Astrocyte of the spinal cord (primary cell): ENCODE results near the gene DCAF12.

Experiments used
- DNase-seq: peaks from one replicate; pipeline ENCODE4 v3.0.0; 2011; ENCODE audit warnings: low read depth, low spot score
- H3K4me3 ChIP-seq: 2 replicates; pipeline ENCODE4 v1.5.1; 2011; ENCODE audit warnings: low read depth, mild to moderate bottlenecking, low read length, moderate library complexity
- in situ Hi-C: cut with HindIII; loops from 2 replicates; pipeline ENCODE4 v1.10.0; 2017; ENCODE audit warnings: low sequenced_read_pairs
- TF ChIP-seq, protein P1 (sequence below): IDR thresholded peaks from 2 replicates; pipeline ENCODE4 v1.5.1; 2012; ENCODE audit warnings: low read depth, mild to moderate bottlenecking, low read length, inconsistent platforms

DCAF12 gene

DNA sequence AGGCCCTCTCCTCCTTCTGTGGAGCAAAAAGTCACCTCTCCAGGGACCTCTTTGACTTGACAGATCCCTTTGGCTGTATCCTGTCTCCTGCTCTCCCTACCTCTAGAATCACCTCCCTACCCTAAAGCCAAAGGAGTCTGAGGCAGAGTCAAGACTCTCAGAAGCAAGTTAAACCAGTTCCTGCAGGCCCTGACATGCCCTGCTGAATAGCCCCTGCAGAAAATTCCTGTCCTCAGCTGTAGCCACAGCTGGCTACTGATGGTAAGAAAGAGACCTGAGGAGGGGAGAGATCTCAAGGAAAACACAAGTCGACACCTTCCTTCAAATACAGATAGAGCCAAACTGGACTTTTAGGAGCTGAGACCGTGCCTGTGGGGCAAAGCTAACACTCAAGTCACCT, 54.1 kb downstream of the DCAF12 start:
- H3K4me3 ChIP-seq = no peak overlapping the region
- no peak for DNase-seq
- in situ Hi-C loops = no loop called here
- TF ChIP-seq, protein P1, sequence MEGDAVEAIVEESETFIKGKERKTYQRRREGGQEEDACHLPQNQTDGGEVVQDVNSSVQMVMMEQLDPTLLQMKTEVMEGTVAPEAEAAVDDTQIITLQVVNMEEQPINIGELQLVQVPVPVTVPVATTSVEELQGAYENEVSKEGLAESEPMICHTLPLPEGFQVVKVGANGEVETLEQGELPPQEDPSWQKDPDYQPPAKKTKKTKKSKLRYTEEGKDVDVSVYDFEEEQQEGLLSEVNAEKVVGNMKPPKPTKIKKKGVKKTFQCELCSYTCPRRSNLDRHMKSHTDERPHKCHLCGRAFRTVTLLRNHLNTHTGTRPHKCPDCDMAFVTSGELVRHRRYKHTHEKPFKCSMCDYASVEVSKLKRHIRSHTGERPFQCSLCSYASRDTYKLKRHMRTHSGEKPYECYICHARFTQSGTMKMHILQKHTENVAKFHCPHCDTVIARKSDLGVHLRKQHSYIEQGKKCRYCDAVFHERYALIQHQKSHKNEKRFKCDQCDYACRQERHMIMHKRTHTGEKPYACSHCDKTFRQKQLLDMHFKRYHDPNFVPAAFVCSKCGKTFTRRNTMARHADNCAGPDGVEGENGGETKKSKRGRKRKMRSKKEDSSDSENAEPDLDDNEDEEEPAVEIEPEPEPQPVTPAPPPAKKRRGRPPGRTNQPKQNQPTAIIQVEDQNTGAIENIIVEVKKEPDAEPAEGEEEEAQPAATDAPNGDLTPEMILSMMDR = no peak

DNA sequence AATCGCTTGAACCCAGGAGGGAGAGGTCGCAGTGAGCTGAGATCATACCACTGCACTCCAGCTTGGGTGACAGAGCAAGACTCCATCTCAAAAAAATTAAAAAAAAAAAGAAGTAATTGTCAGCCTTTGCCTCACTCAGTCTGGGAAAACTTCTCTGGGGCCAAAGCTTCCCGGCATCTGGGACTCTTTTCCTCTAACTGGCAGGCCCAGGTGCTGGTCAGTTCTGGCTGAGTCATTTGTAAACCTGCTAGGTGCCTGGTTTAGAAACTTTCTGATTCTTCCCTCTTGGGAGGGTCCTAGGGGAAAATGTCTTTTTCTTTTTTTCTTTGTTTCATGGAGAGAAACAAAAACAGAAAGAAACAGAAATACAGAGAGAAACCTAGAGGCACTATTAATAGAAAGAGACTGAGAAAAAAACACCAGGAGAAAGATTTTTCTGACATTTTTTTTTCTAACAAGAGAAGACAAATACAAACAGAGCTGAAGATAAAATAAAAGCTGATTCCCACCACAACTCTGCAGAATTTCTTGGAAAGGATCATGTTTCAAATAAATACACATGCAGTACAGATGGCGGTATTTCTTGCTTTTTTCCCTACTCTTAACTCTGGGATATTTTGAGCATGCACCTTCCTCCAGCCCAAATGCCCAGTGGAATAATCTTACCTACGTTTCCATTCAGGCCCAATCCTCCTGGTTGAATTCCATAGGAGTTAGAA, 55.7 kb downstream of the DCAF12 start:
- H3K4me3 ChIP-seq = no peak overlapping the region
- in situ Hi-C loops = no loop called here
- TF ChIP-seq, protein P1 = no peak
- DNase-seq = no peak

DNA sequence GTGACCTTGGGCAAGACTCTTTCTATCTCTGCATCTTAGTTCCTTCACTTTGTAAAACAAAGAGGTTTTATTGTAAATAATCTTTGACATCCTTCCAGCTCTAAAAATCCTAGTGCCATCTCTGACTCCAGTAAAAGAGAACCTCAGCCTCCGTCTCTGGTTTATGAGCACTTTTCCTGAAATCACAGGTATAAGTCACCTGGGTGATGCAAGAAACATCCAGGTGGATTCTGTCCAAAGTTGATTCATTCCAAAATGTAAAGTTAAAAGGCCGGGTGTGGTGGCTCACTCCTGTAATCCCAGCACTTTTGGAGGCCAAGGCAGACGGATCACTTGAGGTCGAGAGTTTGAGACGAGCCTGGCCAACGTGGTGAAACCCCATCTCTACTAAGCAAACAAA, 56.7 kb downstream of the DCAF12 start:
- TF ChIP-seq, protein P1 = no peak
- no peak overlapping the region for H3K4me3 ChIP-seq
- DNase-seq = no peak
- in situ Hi-C loops = no loop called here

DNA sequence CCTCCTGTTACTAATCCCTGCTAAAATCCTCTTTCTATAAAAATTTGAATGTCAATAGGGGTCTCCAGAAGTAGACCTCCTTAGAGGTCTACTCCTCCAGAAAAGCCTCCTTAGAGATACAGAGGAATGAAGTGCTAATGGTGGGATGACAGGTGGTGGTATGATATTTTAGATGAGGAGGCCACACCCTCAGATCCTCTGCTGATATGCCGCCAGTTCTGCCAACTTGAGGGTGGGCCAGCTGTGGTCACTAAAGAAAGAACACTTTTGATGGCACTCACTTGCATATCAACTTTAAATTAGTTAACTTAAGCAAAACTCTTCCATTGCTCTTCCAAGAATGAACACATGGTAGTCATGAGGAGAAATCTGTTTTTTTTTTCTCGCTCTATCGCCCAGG, 61.0 kb downstream of the DCAF12 start:
- TF ChIP-seq, protein P1 = no peak
- no peak for DNase-seq
- no peak overlapping the region for H3K4me3 ChIP-seq
- in situ Hi-C loops = no loop called here

DNA sequence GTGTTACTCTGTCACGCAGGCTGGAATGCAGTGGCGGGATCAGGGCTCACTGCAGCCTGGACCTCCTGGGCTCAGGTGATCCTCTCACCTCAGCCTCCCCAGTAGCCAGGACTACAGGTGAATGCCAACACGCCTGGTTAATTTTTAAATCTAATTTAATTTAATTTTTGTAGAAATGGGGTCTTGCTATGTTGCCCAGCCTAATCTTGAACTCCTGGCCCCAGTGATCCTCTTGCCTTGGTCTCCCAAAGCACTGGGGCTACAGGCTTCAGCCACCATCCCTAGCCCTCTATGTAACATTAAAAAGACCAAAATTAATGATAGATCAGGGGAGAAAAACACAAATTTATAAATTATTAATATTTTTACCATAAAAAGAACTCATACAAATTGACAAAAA, 66.5 kb downstream of the DCAF12 start:
- DNase-seq = no peak
- TF ChIP-seq, protein P1 = no peak
- H3K4me3 ChIP-seq = no peak overlapping the region
- in situ Hi-C loops = no loop called here

DNA sequence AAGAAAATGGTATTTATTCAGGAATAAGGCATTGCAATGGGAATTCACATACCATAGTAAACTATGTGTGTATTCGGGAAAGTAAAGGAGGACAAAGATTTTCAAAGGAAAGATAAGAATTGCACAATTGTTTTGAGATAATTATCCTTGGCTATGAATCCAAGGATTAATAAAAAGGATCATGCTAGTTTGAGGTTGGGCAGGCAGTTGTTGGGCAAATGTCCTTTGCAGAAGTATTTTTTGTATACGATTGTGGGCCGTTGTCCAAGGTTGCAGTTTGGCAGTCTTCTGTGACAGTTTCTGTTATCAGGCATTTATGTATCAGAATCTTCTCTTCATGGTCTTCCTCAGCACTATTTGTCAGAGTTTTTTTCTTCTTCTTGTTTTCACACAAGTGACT, 67.2 kb downstream of the DCAF12 start:
- TF ChIP-seq, protein P1 = no peak
- in situ Hi-C loops = no loop called here
- no peak overlapping the region for H3K4me3 ChIP-seq
- DNase-seq = no peak
